Activated CD4-positive, CD25-positive, alpha-beta regulatory T cell treated with anti-CD3 and anti-CD28 coated beads, Interleukin-2, amount 50 U/mL, for 72 hours (primary cell): ENCODE measurements around the gene CNDP1.
"Not testable (repeated sequence)": the region's sequence is repeated elsewhere in the genome, so short reads cannot be mapped to it uniquely, and the experiment has no call there.

Experiments
- DNase-seq: peaks from one replicate; pipeline ENCODE4 v3.0.0; 2021

The CNDP1 gene

GRCh38 chr18:74534150-74534969 lies at the start of gene CNDP1:
TSS of gene CNDP1 (plus strand) at chr18:74534500. CDS start at chr18:74534668, 168 bp downstream.
- DNase-seq = no peak

- no peak for DNase-seq
These were observed 48.0 kb upstream of the CNDP1 start for GRCh38 chr18:74486119-74486849.

GRCh38 chr18:74488354-74488753 lies 45.9 kb upstream of the CNDP1 start:
- no peak for DNase-seq

GRCh38 chr18:74488864-74489263 lies 45.4 kb upstream of the CNDP1 start:
- DNase-seq = no peak

GRCh38 chr18:74489676-74490075 lies 44.6 kb upstream of the CNDP1 start:
- no peak for DNase-seq

- DNase-seq = no peak
These were observed 42.0 kb upstream of the CNDP1 start for GRCh38 chr18:74492259-74492658.

GRCh38 chr18:74493689-74494088 lies 40.6 kb upstream of the CNDP1 start:
- DNase-seq = no peak

- no peak for DNase-seq
These were observed 39.8 kb upstream of the CNDP1 start for GRCh38 chr18:74494514-74494913.

- peak; percentile 100 for DNase-seq
These were observed 38.5 kb upstream of the CNDP1 start, which contains the start of gene CNDP2 for GRCh38 chr18:74495581-74496507. TSS of gene CNDP2 (plus strand) at chr18:74496363. CDS start at chr18:74499974, 3,611 bp downstream.

GRCh38 chr18:74496508-74497323 lies 37.6 kb upstream of the CNDP1 start:
- DNase-seq = peak; percentile 63

GRCh38 chr18:74497324-74497676 lies 37.0 kb upstream of the CNDP1 start:
- no peak for DNase-seq

GRCh38 chr18:74497778-74498177 lies 36.5 kb upstream of the CNDP1 start:
- no peak for DNase-seq

GRCh38 chr18:74498712-74499627 lies 35.3 kb upstream of the CNDP1 start:
- peak; percentile 73 for DNase-seq

GRCh38 chr18:74499633-74500032 lies 34.7 kb upstream of the CNDP1 start:
- peak; percentile 47 for DNase-seq

- no peak for DNase-seq
These were observed 33.9 kb upstream of the CNDP1 start for GRCh38 chr18:74500372-74500771.

- DNase-seq = not testable (repeated sequence)
These were observed 33.5 kb upstream of the CNDP1 start for GRCh38 chr18:74500774-74501173.

- no peak for DNase-seq
These were observed 32.9 kb upstream of the CNDP1 start for GRCh38 chr18:74501386-74501785.

GRCh38 chr18:74503137-74503536 lies 31.2 kb upstream of the CNDP1 start:
- no peak for DNase-seq

- no peak for DNase-seq
These were observed 28.5 kb upstream of the CNDP1 start for GRCh38 chr18:74505776-74506175.

GRCh38 chr18:74506448-74507084 lies 27.7 kb upstream of the CNDP1 start:
- DNase-seq = no peak
